ENCODE data around the gene C19orf67.

C19orf67 gene

DNA sequence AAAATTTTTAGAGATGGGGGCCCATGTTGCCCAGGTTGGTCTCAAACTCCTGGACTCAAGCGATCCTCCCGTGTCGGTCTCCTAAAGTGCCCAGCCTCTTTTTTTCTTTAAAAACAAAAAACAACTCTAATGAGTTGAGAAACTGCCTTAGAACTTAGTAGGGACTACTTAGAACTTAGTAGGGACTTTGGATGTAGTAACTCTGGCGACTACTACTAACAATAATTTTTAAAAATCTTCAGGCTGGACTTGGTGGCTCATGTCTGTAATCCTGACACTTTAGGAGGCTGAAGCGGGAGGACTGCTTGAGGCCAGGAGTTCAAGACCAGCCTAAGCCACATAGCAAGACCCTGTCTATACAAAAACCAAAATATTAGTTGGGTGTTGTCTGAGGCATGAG is 515 bp upstream of the C19orf67 start:
- no peak for DNase-seq (ENCODE audit: low read depth in 3 of 3)

DNA sequence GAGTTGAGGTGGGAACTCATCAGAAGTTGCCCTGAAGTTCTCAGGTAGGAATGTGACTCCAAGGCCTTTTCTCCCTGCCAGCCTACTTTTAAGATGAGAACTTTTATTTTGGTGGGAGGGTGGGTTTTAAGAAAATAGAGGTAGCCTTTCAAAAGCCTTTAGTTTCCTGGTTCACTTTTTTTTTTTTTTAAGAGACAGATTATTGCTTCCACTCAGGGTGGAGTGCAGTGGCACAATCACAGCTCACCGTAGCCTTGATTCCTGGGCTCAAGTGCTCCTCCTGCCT is 3.0 kb downstream of the C19orf67 start:
- no peak for DNase-seq (ENCODE audit: low read depth in 3 of 3)

DNA sequence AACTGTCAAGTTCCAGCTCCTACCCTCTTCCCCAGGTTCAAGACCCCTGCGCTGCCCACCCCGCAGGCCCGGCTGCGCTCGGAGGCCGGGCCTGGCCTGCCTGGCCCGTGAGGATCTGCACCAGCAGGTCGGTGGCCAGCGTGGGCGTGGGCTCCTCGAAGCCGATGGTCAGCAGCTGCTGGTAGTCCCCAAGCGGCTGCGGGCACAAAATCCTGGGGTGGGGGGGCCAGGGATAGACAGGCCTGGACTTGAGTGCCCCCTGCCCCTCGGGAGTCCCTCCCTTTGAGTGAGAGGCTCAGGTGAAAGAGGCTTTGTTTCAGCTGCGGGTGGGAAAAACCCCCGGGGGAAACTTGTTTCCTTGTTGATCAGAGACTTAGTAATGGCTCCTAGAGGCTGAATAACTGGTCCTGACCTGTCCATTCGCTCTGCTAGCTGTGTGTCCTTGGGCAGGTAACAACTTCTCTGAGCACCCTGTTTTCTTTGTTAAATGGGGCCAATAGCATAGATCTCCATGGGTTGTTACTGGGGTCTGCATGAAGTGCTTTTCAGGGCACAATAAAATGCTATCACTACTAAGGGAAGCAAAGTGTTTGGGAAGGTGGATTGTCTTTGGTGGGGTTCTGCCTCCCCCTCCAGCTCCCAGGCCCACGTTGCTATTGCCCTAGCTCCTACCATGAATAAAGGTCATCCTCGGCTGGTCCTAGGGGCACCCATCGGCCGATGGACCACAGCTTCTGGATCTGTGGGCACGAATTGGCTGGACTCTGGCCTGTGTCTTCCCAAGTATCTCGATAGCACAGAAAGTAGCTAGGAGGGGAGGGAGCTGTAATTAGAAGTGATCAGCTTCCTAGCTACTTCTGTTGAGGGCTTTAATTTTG is 3.5 kb downstream of the C19orf67 start:
- peak in 1 of 3 experiments; percentile 19 for DNase-seq (ENCODE audit: low read depth in 3 of 3)

DNA sequence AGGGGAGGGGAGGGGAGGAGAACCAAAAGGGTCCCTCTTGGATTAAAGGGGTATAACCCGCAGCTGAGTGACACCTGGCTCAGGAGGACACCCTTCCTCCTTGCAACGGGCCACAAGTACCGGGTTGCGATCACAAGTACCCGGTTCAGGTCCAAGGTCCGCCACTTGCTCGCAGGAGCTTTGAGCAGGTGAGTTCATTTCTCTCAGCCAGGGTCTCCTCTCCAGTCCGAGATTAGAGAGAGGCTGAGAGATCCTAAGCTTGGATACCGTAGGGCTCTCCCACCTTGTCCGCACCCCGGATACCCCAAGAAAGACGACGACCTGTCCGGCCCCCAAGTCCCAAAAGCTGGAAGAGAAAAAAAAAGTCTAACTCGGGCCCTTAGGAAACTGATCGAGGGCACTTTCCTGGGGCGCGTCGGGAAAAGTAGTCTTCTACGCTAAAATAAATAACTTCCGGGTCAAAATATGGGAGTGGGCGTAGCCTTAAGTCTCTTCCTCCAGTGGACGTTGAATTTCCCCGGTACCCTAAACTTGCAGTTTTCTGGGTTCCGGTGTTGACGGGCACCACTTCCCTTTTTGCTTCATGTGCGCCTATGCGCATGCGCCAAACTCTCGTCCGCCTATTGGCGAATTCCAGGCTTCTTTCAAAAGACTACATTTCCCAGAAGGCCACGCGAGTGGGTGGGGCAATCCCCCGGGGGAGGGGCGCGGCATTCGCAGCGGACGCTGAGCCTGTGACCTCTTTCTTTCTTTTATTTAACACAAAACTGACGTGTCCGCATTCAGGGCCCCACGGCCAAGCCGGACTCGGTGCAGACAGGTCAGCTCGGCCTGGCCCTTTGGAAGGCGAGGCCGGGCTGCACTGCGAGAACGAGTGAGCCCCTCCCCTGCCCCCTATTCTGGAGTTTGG is 4.4 kb downstream of the C19orf67 start:
- peak; percentile 97 to 100 (median 99) for DNase-seq (ENCODE audit: low read depth in 3 of 3)

DNA sequence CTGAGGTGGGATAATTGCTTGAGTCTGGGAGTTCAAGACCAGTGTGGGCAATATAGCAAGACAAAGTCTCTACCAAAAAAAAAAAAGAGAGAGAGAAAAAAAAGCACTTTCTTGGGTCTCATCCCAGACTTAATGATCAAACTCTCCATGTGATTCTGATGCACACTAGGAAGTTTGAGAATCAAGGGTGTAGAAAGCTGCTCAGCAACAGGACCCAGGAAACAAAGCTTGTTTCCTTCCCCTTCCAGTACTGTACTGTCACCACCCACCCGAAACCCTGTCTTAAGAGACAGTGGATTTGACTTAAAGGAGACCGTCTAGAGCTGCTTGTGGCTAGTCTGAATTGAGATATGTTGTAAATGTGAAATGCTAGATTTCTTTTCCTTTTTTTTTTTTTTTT is 7.2 kb downstream of the C19orf67 start:
- DNase-seq (ENCODE audit: low read depth in 3 of 3), result no peak

DNA sequence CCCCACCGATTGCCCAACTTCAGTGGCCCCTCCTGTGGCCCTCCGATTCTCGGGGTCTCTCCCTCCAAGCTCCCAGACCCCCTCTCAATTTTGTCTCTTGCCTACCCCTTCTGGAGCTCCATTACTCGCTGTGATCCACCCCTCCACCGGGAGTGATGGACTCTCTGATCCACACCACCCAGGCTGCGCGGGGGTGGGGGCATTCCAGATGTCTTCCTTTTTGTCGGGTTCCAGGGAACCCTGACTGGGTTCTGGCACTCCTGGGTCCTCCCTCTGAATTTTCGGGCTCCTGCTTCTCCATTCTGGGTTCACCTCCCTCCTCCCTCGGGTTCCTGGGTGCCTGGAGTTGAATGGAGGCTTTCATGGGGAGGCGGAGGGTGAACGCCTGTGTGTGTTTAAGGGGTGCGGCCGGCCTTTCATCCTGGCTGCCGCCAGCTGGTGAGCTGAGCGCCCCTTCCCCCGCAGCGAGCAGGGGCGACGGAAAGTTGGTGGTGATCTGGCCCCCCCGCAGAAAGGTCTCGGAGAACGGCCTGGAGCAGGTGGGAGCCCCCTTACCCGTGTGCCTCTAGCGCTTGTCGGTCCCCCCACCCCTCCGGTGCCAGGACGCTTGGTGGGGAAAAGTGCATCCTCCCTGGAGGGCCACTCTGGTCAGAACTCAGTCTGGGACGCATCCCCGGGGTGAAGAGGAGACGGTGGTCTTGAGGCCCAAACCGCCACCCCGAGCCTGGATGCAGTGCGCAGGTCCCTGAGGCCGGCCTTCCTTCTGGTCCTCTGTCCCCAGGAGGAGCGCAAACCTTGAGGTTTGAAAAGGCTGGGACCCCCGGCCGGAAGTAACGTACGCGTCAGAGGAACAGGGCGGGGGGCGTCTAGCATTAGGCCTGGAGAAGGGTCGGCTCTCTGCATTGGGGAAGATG is 11.4 kb downstream of the C19orf67 start:
- peak in 1 of 3 experiments; percentile 40 for DNase-seq (ENCODE audit: low read depth in 3 of 3)

DNA sequence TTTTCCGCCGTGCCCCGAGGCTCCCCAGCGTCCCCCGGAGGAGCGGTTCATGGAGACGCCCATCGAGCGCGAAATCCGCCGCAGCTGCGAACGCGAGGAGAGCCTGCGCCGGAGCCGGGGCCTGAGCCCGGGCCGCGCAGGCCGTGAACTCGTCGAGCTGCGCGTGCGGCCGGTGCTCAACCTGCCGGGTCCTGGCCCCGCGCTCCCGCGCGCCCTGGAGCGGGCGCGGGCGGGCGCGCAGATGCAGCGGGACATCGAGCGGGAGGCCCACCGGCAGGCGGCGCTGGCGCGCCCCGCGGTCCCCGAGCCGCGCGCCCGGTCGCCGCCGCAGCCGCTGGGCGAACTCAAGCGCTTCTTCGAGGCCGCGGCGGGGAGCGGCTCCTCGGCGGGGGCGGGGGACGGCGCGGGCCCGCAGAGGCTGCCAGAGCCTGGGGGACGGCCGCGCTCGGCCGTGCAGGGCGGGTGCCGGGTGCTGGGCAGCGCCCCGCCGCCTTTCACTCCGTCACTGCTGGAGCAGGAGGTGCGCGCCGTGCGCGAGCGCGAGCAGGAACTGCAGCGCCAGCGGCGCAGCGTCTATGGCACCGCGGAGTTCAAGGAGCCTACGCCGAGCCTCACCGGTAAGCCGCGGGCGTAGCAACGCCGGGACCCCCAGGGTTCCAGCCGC is 12.2 kb downstream of the C19orf67 start:
- DNase-seq (ENCODE audit: low read depth in 3 of 3), result peak in 2 of 3 experiments; percentile 59 to 73

DNA sequence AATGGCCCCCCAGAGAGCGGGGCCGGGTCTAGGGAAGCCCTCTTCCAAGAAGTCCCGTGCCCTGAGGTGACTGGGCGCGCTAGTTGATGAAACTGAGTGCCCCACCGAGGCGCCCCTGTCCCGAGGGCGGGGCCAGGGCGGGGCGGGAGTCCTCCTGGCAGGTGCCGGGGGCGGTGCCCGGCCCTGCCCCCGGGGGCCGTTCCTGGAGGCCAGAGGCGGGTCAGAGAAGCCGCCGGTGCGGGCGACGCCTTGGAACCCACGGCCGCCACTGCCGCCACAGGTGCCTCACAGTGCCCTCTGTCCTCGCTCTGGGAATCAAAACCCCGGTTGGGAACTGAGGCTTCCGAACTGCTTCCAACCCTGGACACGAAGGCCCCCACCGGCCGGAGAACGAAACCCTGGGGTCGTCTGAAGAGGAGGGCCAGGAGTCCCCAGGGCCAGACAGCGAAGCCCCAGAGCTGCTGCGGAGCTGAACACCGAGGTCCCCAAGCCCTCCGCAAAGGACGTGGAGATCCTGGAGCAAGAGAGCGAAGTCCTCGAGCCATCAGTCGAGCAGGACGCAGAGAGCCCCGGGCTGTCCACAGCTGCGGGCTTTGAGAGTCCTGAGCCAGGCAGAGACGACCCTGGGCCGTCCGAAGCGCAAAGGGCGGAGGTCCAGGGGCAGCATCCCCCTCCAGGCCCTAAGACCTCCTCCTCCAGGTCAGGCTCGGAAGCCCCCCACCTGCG is 12.9 kb downstream of the C19orf67 start, which contains the start of gene MISP3:
Gene MISP3, plus strand, starts transcription at position 252 of the 726 bp plus-strand sequence. CDS start 524 bp downstream, outside the sequence.
- DNase-seq (ENCODE audit: low read depth in 3 of 3), result peak in 1 of 3 experiments; percentile 55

DNA sequence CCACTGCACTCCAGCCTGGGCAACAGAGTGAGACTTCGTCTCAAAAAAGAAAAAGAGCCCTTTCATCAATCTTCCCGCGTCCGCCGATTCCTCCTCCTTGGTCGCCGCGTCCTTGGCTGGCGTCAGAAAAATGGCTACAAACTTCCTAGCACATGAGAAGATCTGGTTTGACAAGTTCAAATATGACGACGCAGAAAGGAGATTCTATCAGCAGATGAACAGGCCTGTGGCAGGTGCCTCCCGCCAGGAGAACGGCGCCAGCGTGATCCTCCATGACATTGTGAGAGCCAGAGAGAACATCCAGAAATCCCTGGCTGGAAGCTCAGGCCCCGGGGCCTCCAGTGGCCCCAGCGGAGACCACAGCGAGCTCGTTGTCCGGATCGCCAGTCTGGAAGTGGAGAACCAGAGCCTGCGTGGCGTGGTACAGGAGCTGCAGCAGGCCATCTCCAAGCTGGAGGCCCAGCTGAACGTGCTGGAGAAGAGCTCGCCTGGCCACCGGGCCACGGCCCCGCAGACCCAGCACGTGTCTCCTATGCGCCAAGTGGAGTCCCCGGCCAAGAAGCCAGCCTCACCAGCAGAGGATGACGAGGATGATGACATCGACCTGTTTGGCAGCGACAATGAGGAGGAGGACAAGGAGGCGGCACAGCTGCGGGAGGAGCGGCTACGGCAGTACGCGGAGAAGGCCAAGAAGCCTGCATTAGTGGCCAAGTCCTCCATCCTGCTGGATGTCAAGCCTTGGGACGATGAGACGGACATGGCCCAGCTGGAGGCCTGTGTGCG is 15.1 kb downstream of the C19orf67 start:
- DNase-seq (ENCODE audit: low read depth in 3 of 3), result no peak

DNA sequence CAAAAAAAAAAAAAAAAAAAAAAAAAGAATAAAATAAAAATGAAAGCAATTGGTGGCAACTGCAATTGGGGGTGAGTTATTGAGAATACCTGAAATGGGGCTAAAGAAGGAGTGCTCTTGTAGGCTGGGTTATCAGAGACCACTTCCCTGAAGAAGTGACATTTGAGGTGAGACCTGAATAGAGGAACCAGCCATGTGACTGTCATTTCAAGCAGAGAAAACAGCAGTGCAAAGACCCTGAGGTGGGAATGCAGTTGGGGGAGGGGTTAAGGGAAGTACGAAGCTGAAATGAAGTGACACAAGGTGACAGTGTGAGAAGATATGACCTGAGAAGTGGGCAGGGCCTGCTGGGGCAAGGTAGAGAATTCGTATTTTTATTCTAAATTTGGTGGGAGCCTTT is 19.4 kb downstream of the C19orf67 start:
- DNase-seq (ENCODE audit: low read depth in 3 of 3), result no peak

DNA sequence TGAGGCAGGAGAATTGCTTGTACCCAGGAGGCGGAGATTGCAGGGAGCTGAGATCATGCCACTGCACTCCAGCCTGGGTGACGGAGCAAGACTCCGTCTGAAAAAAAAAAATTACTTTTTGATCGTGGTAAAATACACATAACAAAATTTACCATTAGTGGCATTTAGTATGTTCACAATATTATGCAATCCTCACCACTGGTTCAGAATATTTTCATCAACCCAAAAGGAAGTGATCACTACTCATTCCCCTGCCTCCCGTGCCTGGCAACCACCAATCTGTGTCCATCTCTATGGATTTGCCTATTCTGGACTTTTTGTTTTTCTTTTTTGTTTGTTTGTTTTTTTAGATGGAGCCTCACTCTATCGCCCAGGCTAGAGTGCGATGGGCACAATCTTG is 22.5 kb downstream of the C19orf67 start:
- DNase-seq (ENCODE audit: low read depth in 3 of 3), result no peak

DNA sequence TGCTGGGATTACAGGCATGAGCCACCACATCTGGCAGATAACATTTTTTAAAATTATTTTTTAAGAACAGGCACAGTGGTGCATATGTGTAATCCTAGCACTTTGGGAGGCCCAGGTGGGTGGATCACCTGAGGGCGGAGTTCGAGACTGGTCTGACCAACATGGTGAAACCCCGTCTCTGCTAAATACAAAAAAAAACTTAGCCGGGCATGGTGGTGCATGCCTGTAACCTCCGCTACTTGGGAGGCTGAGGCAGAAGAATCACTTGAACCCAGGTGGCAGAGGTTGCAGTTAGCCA is 23.1 kb downstream of the C19orf67 start:
- DNase-seq (ENCODE audit: low read depth in 3 of 3), result no peak

DNA sequence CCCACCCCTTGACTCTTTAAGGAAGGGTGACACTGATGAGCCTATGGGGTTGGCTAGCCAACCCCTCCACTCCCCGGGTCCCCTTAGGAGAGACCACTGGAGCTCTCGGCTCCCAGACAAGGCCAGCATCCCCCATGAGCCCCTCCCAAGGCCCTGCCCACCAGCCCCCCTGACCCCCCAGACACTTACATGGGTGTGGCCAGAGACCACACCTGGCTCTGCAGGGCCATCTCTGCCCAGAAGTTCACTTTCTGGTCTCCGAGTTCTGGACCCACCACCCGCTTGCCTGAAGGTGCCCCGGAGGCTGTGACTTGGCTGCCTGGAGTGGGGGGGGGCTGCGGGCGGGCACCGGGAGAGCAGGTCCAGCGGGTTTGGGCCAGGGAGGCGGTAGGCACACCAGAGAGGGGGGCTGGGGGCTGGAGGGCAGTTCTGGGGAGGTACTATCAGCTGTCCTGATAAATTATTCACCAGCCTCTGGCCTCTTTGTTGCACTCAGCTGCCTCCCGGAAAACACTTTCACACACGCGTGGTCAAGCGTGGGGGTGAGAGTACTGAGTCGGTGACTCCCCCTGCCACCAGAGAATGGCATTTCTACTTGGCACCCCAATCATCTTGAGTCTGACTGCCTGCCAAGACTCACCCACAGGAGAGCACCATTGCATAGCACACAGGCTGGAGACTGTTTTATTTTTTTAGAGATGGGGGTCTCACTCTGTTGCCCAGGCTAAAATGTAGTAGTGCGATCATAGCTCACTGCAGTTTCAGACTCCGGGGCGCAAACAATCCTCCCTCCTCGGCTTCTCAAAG is 23.6 kb downstream of the C19orf67 start, which contains the start of gene PALM3:
Gene PALM3, minus strand, starts transcription at position 326 of the 807 bp plus-strand sequence. Its CDS starts 96 bp downstream, at position 230.
- DNase-seq (ENCODE audit: low read depth in 3 of 3), result no peak

DNA sequence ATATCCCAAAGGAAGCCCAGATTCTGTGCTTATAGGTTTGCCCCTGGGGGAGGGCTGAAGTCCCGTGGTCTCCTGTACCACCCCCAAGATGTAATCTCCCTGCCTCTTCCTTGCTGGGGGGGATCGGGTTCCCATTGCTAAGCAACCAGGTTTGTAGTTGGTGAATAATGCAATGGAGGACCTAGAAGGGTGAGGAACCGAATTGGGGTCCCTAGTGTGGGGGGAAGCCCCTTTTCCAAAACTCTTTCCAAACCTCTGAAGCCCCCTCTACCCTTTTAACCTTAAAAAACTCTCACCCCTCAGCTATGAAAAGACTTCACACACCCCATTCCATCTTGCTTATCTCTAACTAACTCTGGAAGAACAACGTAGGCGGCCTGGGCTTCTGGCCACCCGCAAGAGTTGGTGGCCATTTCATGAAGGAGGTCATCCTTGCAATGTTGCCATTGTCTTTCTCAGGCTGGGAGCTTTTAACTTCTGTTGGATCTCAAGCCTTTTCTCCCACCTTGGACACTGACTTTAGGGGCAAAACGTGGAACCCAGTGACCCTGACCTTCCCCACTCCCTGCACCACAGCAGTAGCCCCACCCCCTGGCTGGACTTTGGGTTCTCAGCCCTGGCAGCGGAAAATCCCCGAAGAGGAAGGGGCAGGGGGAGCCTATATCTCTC is 24.4 kb downstream of the C19orf67 start:
- no peak for DNase-seq (ENCODE audit: low read depth in 3 of 3)

DNA sequence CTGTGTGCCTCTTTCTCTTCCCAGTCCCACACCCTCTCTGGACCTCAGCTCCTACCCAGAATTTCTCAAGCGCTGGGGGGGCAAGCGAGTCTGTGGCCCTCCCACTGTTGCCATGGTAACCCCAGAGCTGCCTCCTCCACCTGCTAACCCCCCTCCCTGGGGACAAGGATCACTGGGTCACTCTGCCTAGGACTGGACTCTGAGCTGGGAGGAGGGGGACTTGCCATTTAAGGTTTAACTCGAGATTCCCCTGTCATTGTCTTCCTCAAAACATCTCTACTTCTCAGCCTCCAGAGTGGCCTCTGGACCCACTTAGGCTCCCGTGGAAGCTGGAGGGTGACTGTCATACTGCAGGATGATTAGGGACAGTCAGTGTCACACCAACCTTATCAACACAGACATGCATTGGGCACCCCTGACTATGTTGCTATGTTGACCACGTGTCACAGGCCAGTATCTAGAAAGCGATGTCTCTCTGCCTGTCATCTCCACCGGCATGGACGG is 25.9 kb downstream of the C19orf67 start:
- DNase-seq (ENCODE audit: low read depth in 3 of 3), result no peak

DNA sequence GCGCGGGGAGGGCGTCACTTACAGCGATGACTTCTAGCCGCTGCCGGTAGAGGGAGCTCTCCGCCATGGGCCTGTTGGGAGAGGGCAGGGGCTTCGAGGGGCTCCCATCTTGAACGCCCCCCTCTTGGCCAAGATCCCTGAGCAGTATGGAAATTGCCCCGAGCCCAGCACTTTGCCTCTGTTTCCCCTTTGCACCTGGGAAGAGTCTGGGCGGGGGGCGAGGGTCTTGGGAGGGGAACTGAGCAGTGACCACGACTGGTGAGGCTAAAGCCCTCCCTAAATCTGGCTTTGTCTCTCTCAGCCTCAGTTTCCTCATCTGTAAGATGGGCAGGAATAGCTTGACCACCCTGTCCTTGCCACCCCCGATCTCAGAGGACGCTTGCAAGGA is 26.5 kb downstream of the C19orf67 start:
- DNase-seq (ENCODE audit: low read depth in 3 of 3), result peak in 1 of 3 experiments; percentile 54

DNA sequence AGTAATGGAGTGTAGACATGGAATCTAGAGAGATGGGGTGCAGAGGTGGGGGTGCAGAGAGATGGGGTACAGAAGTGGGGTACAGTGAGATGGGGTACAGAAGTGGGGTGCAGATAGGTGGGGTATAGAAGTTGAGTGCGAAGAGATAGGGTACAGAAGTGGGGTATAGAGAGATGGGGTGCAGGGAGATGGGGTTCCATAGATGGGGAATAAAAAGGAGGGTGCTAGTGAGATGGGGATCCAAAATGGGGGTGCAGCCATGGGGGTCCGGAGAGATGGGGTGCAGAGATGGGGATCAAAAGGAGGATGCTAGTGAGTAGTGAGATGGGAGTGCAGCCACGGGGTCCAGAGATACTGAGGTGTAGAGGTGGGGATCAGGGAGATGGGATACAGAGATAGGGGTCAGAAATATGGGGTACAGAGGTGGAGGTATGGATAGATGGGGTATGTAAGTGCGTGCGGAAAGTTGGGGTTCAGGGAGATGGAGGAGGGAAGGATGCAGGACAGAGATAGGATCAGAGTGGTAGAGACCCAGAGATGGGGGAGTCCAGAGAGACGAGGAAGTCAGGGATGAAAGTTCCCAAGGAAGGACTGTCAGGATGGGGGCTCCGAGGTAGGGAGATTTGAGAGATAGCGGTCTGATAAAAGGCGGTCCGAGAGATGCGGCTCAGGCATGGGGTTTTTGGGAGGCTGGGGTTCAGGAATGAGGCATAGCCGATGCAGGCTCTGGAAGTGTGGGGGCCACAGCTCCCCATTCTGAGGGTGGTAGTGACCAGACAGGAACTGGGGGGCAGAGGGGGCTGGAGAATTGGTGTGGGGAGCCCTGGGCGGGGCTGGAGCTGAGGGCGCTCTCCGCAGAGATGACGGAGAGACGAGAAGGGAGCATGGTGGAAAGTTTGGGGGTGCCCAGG is 27.1 kb downstream of the C19orf67 start:
- DNase-seq (ENCODE audit: low read depth in 3 of 3), result no peak
